Measurements from ENCODE around the gene PLEKHA6.

Gene PLEKHA6

GRCh38 chr1:204400882-204401510, 41.3 kb upstream of the PLEKHA6 start:
- Histone ChIP-seq H3K36me3 (ENCODE audit: control insufficient read depth, insufficient read depth, low read length) (peaks cover 5% of the 10 kb centered on the region; the same call in 1 of the 2 replicates), H3K4me1 (ENCODE audit: control insufficient read depth, insufficient read depth, low read length) (no peaks in the 10 kb centered on the region), H3K4me3 (ENCODE audit: low read length) (no peak overlapping the region), H3K9me3 (ENCODE audit: control insufficient read depth, insufficient read depth, low read length) (no peaks in the 10 kb centered on the region), H3K27me3 (ENCODE audit: control insufficient read depth, insufficient read depth, low read length) (no peaks in the 10 kb centered on the region), H3K27ac (ENCODE audit: low read length) (no peak overlapping the region)
- WGBS (ENCODE audit: insufficient coverage, insufficient read length), result no CpG with 5 or more reads among the region's 6 CpGs
- DNase-seq (ENCODE audit: low read depth, low spot score), result no peak

- WGBS (ENCODE audit: insufficient coverage, insufficient read length), result no CpG with 5 or more reads among the region's 7 CpGs
- no peaks in the 10 kb centered on the region for H3K36me3 ChIP-seq (ENCODE audit: control insufficient read depth, insufficient read depth, low read length)
- H3K27ac ChIP-seq (ENCODE audit: low read length), result no peak overlapping the region
- no peaks in the 10 kb centered on the region for H3K4me1 ChIP-seq (ENCODE audit: control insufficient read depth, insufficient read depth, low read length)
- H3K27me3 ChIP-seq (ENCODE audit: control insufficient read depth, insufficient read depth, low read length), result no peaks in the 10 kb centered on the region
- peak; percentile 74 for DNase-seq (ENCODE audit: low read depth, low spot score)
- H3K9me3 ChIP-seq (ENCODE audit: control insufficient read depth, insufficient read depth, low read length), result no peaks in the 10 kb centered on the region
- H3K4me3 ChIP-seq (ENCODE audit: low read length), result no peak overlapping the region
Observed at GRCh38 chr1:204398197-204399125, 38.7 kb upstream of the PLEKHA6 start.

- no CpG with 5 or more reads among the region's 4 CpGs for WGBS (ENCODE audit: insufficient coverage, insufficient read length)
- no peaks in the 10 kb centered on the region for H3K9me3 ChIP-seq (ENCODE audit: control insufficient read depth, insufficient read depth, low read length)
- no peak for DNase-seq (ENCODE audit: low read depth, low spot score)
- H3K27me3 ChIP-seq (ENCODE audit: control insufficient read depth, insufficient read depth, low read length), result no peaks in the 10 kb centered on the region
- H3K36me3 ChIP-seq (ENCODE audit: control insufficient read depth, insufficient read depth, low read length), result no peaks in the 10 kb centered on the region
- no peak overlapping the region for H3K27ac ChIP-seq (ENCODE audit: low read length)
- H3K4me1 ChIP-seq (ENCODE audit: control insufficient read depth, insufficient read depth, low read length), result no peaks in the 10 kb centered on the region; the same call in 1 of the 2 replicates
- no peak overlapping the region for H3K4me3 ChIP-seq (ENCODE audit: low read length)
Observed at GRCh38 chr1:204396015-204396583, 36.4 kb upstream of the PLEKHA6 start.

- H3K36me3 ChIP-seq (ENCODE audit: control insufficient read depth, insufficient read depth, low read length), result no peaks in the 10 kb centered on the region
- no peak for DNase-seq (ENCODE audit: low read depth, low spot score)
- H3K27ac ChIP-seq (ENCODE audit: low read length), result no peak overlapping the region
- no peaks in the 10 kb centered on the region; the same call in 1 of the 2 replicates for H3K4me1 ChIP-seq (ENCODE audit: control insufficient read depth, insufficient read depth, low read length)
- H3K4me3 ChIP-seq (ENCODE audit: low read length), result no peak overlapping the region
- no peaks in the 10 kb centered on the region for H3K27me3 ChIP-seq (ENCODE audit: control insufficient read depth, insufficient read depth, low read length)
- H3K9me3 ChIP-seq (ENCODE audit: control insufficient read depth, insufficient read depth, low read length), result no peaks in the 10 kb centered on the region
Observed at GRCh38 chr1:204391629-204392028, 31.9 kb upstream of the PLEKHA6 start.

GRCh38 chr1:204390751-204391466, 31.2 kb upstream of the PLEKHA6 start:
- Histone ChIP-seq H3K27me3 (ENCODE audit: control insufficient read depth, insufficient read depth, low read length) (no peaks in the 10 kb centered on the region), H3K4me3 (ENCODE audit: low read length) (no peak overlapping the region), H3K27ac (ENCODE audit: low read length) (no peak overlapping the region), H3K4me1 (ENCODE audit: control insufficient read depth, insufficient read depth, low read length) (no peaks in the 10 kb centered on the region; the same call in 1 of the 2 replicates), H3K9me3 (ENCODE audit: control insufficient read depth, insufficient read depth, low read length) (no peaks in the 10 kb centered on the region), H3K36me3 (ENCODE audit: control insufficient read depth, insufficient read depth, low read length) (no peaks in the 10 kb centered on the region)
- DNase-seq (ENCODE audit: low read depth, low spot score), result no peak
- no CpG with 5 or more reads among the region's 4 CpGs for WGBS (ENCODE audit: insufficient coverage, insufficient read length)

- WGBS (ENCODE audit: insufficient coverage, insufficient read length), result no CpG with 5 or more reads among the region's 2 CpGs
Observed at GRCh38 chr1:204385727-204386126, 26.0 kb upstream of the PLEKHA6 start.

GRCh38 chr1:204384636-204385352, 25.1 kb upstream of the PLEKHA6 start:
- Histone ChIP-seq H3K4me1 (ENCODE audit: control insufficient read depth, insufficient read depth, low read length) (no peaks in the 10 kb centered on the region; the same call in 1 of the 2 replicates), H3K4me3 (ENCODE audit: low read length) (no peak overlapping the region), H3K36me3 (ENCODE audit: control insufficient read depth, insufficient read depth, low read length) (no peaks in the 10 kb centered on the region), H3K27ac (ENCODE audit: low read length) (no peak overlapping the region), H3K27me3 (ENCODE audit: control insufficient read depth, insufficient read depth, low read length) (peaks cover 2% of the 10 kb centered on the region; the same call in 1 of the 2 replicates), H3K9me3 (ENCODE audit: control insufficient read depth, insufficient read depth, low read length) (no peaks in the 10 kb centered on the region)
- DNase-seq (ENCODE audit: low read depth, low spot score), result no peak
- no CpG with 5 or more reads among the region's 7 CpGs for WGBS (ENCODE audit: insufficient coverage, insufficient read length)

More at GRCh38 chr1:204385727-204386126, 26.0 kb upstream of the PLEKHA6 start:
- H3K4me3 ChIP-seq (ENCODE audit: low read length), result no peak overlapping the region
- H3K4me1 ChIP-seq (ENCODE audit: control insufficient read depth, insufficient read depth, low read length), result no peaks in the 10 kb centered on the region; the same call in 1 of the 2 replicates
- no peaks in the 10 kb centered on the region for H3K27me3 ChIP-seq (ENCODE audit: control insufficient read depth, insufficient read depth, low read length)
- no peak for DNase-seq (ENCODE audit: low read depth, low spot score)
- no peaks in the 10 kb centered on the region for H3K36me3 ChIP-seq (ENCODE audit: control insufficient read depth, insufficient read depth, low read length)
- H3K27ac ChIP-seq (ENCODE audit: low read length), result no peak overlapping the region
- no peaks in the 10 kb centered on the region for H3K9me3 ChIP-seq (ENCODE audit: control insufficient read depth, insufficient read depth, low read length)

GRCh38 chr1:204383163-204383904, 23.6 kb upstream of the PLEKHA6 start:
- WGBS (ENCODE audit: insufficient coverage, insufficient read length), result no CpG with 5 or more reads among the region's 5 CpGs
- peaks cover 7% of the 10 kb centered on the region; the same call in 1 of the 2 replicates for H3K27me3 ChIP-seq (ENCODE audit: control insufficient read depth, insufficient read depth, low read length)
- DNase-seq (ENCODE audit: low read depth, low spot score), result no peak

GRCh38 chr1:204382714-204383083, 23.0 kb upstream of the PLEKHA6 start:
- Histone ChIP-seq H3K4me3 (ENCODE audit: low read length) (no peak overlapping the region), H3K36me3 (ENCODE audit: control insufficient read depth, insufficient read depth, low read length) (no peaks in the 10 kb centered on the region), H3K27ac (ENCODE audit: low read length) (no peak overlapping the region), H3K4me1 (ENCODE audit: control insufficient read depth, insufficient read depth, low read length) (no peaks in the 10 kb centered on the region; the same call in 1 of the 2 replicates), H3K27me3 (ENCODE audit: control insufficient read depth, insufficient read depth, low read length) (peaks cover 8% of the 10 kb centered on the region; the same call in 1 of the 2 replicates), H3K9me3 (ENCODE audit: control insufficient read depth, insufficient read depth, low read length) (no peaks in the 10 kb centered on the region)
- WGBS (ENCODE audit: insufficient coverage, insufficient read length), result no CpG with 5 or more reads among the region's 2 CpGs
- no peak for DNase-seq (ENCODE audit: low read depth, low spot score)

More at GRCh38 chr1:204383163-204383904, 23.6 kb upstream of the PLEKHA6 start:
- Histone ChIP-seq H3K36me3 (ENCODE audit: control insufficient read depth, insufficient read depth, low read length) (no peaks in the 10 kb centered on the region), H3K4me1 (ENCODE audit: control insufficient read depth, insufficient read depth, low read length) (no peaks in the 10 kb centered on the region; the same call in 1 of the 2 replicates), H3K27ac (ENCODE audit: low read length) (no peak overlapping the region), H3K9me3 (ENCODE audit: control insufficient read depth, insufficient read depth, low read length) (no peaks in the 10 kb centered on the region), H3K4me3 (ENCODE audit: low read length) (no peak overlapping the region)

All from iPS DF 6.9 (cell line).